Erythroblast (primary cell): ENCODE measurements around the gene IDUA.

Experiments used
- GATA1 ChIP-seq: IDR thresholded peaks from 2 replicates; pipeline ENCODE4 v1.6.1; 2011; ENCODE audit warnings: low read depth, mild to moderate bottlenecking, control low read depth, low read length, moderate library complexity
- POLR2A ChIP-seq: IDR thresholded peaks from 2 replicates; pipeline ENCODE4 v1.6.1; 2011; ENCODE audit warnings: mild to moderate bottlenecking, low read length

GRCh38 chr4:1010395-1011021 is 23.7 kb downstream of the IDUA start:
- no peak for TF ChIP-seq POLR2A
- TF ChIP-seq GATA1 = no peak
